Astrocyte of the spinal cord (primary cell): ENCODE results near the gene HCRTR2.
A peak's percentile ranks its signal among the peaks of the same experiment; 100 is the strongest.

Experiments used
- DNase-seq: peaks from one replicate; pipeline ENCODE4 v3.0.0; 2011; ENCODE audit warnings: low read depth, low spot score
- H3K4me3 ChIP-seq: 2 replicates; pipeline ENCODE4 v1.5.1; 2011; ENCODE audit warnings: low read depth, mild to moderate bottlenecking, low read length, moderate library complexity
- in situ Hi-C: cut with HindIII; loops from 2 replicates; pipeline ENCODE4 v1.10.0; 2017; ENCODE audit warnings: low sequenced_read_pairs
- TF ChIP-seq, protein P1 (sequence below): IDR thresholded peaks from 2 replicates; pipeline ENCODE4 v1.5.1; 2012; ENCODE audit warnings: low read depth, mild to moderate bottlenecking, low read length, inconsistent platforms

Gene HCRTR2

GRCh38 chr6:55255113-55255512 is 80.8 kb downstream of the HCRTR2 start:
- H3K4me3 ChIP-seq, result no peak overlapping the region
- no peak for DNase-seq
- in situ Hi-C loops, result no loop called here
- TF ChIP-seq, protein P1, sequence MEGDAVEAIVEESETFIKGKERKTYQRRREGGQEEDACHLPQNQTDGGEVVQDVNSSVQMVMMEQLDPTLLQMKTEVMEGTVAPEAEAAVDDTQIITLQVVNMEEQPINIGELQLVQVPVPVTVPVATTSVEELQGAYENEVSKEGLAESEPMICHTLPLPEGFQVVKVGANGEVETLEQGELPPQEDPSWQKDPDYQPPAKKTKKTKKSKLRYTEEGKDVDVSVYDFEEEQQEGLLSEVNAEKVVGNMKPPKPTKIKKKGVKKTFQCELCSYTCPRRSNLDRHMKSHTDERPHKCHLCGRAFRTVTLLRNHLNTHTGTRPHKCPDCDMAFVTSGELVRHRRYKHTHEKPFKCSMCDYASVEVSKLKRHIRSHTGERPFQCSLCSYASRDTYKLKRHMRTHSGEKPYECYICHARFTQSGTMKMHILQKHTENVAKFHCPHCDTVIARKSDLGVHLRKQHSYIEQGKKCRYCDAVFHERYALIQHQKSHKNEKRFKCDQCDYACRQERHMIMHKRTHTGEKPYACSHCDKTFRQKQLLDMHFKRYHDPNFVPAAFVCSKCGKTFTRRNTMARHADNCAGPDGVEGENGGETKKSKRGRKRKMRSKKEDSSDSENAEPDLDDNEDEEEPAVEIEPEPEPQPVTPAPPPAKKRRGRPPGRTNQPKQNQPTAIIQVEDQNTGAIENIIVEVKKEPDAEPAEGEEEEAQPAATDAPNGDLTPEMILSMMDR, result no peak

GRCh38 chr6:55260181-55260580 is 85.9 kb downstream of the HCRTR2 start:
- no peak overlapping the region for H3K4me3 ChIP-seq
- no peak for DNase-seq
- in situ Hi-C loops, result no loop called here
- TF ChIP-seq, protein P1, result no peak

GRCh38 chr6:55265409-55266114 is 91.2 kb downstream of the HCRTR2 start:
- DNase-seq, result no peak
- TF ChIP-seq, protein P1, result no peak
- in situ Hi-C loops, result no loop called here
- no peak overlapping the region for H3K4me3 ChIP-seq

GRCh38 chr6:55266896-55267295 is 92.6 kb downstream of the HCRTR2 start:
- H3K4me3 ChIP-seq, result no peak overlapping the region
- in situ Hi-C loops, result no loop called here
- TF ChIP-seq, protein P1, result no peak
- no peak for DNase-seq

DNA sequence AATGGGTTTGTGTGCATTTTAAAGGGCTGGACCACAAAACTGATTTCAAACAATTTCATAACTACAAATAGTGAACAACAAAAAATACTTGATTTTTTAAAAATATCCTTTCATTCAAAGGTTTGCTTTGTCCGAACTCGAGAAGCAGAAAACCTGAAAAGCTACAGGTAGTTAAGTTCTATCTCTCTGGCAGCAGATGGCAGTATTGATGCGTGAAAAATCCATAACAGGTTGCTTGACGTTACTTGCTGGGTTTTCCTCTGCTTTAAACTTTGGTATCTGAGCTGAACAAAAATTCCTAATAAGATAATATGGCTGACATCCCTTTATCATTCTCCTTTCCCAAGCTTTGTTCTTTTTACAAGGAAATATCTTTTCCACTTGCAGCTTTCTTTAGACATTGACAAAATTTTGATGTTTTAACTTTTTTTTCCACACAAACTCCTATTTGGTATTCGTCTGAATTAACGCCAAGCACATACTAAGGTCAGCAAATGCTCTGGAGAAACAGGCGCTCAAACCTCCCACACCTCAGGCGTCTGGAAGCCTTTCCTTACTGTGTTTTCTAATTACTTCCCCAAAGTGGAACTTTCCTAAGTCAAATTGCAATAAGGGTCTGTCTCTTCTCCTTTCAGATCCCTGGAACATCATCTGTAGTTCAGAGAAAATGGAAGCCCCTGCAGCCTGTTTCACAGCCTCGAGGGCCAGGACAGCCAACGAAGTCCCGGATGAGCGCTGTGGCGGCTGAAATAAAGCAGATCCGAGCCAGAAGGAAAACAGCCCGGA is 102.6 kb downstream of the HCRTR2 start:
- H3K4me3 ChIP-seq, result no peak overlapping the region
- TF ChIP-seq, protein P1, result peak; percentile 67
- in situ Hi-C loops, result no loop called here
- DNase-seq, result peak; percentile 74

- TF ChIP-seq, protein P1, result no peak
- in situ Hi-C loops, result no loop called here
- no peak overlapping the region for H3K4me3 ChIP-seq
- no peak for DNase-seq
Measured at GRCh38 chr6:55277646-55278045, 103.3 kb downstream of the HCRTR2 start.
